PC-9 (cell line): ENCODE results near the gene RIMS4.

Source experiments
- CTCF ChIP-seq: fragments of 200-600 bp; sonication (generic); conservative IDR thresholded peaks from 2 replicates; pipeline ENCODE4 v1.6.1; 2017; ENCODE audit warnings: mixed run types, antibody characterized with exemption, mild to moderate bottlenecking, moderate library complexity
- EZH2 ChIP-seq: fragments of 200-600 bp; sonication (generic); IDR thresholded peaks from 2 replicates; pipeline ENCODE4 v1.8.0; 2017; ENCODE audit warnings: antibody characterized with exemption, low read depth

- no peak for TF ChIP-seq CTCF
- no peak for TF ChIP-seq EZH2
Measured at GRCh38 chr20:44773070-44773829, 37.1 kb downstream of the RIMS4 start.
